Mesenchymal stem cell (in vitro differentiated cells and primary cell): ENCODE measurements around the gene MALRD1.

Experiments used
- DNase-seq: peaks from one replicate; pipeline ENCODE4 v3.0.0-alpha.2; 2013
- H2AFZ ChIP-seq: one replicate; pipeline ENCODE4 v1.6.1; 2013; ENCODE audit warnings: low read depth, mild to moderate bottlenecking, control low read depth, inconsistent platforms, low read length, moderate library complexity
- H2AK5ac ChIP-seq: 2 replicates; pipeline ENCODE4 v1.6.1; 2013; ENCODE audit warnings: low read length, moderate library complexity, mild to moderate bottlenecking, inconsistent platforms; ENCODE audit not compliant: severe bottlenecking
- H2BK120ac ChIP-seq: one replicate; pipeline ENCODE4 v1.6.1; 2013; ENCODE audit warnings: low read depth, mild to moderate bottlenecking, inconsistent platforms, low read length, moderate library complexity
- H2BK12ac ChIP-seq, 2 experiments: one replicate each; pipeline ENCODE4 v1.6.1; 2013; ENCODE audit warnings: inconsistent platforms in 2 of 2, low read length in 2 of 2, mild to moderate bottlenecking in 2 of 2, moderate library complexity in 2 of 2, control low read depth in 1 of 2
- H2BK15ac ChIP-seq: one replicate; pipeline ENCODE4 v1.6.1; 2013; ENCODE audit warnings: mild to moderate bottlenecking, low read depth, inconsistent platforms; ENCODE audit not compliant: poor library complexity, severe bottlenecking
- H2BK5ac ChIP-seq: 2 replicates; pipeline ENCODE4 v1.6.1; 2013; ENCODE audit warnings: low read depth, mild to moderate bottlenecking, low read length, control low read depth, inconsistent platforms; ENCODE audit not compliant: poor library complexity, severe bottlenecking
- H3K14ac ChIP-seq, 2 experiments: one replicate each; pipeline ENCODE4 v1.6.1; 2013; ENCODE audit warnings: inconsistent platforms in 2 of 2, low read length in 2 of 2, control low read depth in 1 of 2, mild to moderate bottlenecking in 1 of 2, moderate library complexity in 1 of 2
- H3K18ac ChIP-seq, 2 experiments: one replicate each; pipeline ENCODE4 v1.6.1; 2013; ENCODE audit warnings: inconsistent platforms in 2 of 2, low read length in 2 of 2, control low read depth in 1 of 2, low read depth in 1 of 2, mild to moderate bottlenecking in 1 of 2
- H3K23ac ChIP-seq, 2 experiments: one replicate each; pipeline ENCODE4 v1.6.1; 2013; ENCODE audit warnings: inconsistent platforms in 2 of 2, low read length in 2 of 2, mild to moderate bottlenecking in 2 of 2, moderate library complexity in 2 of 2, control low read depth in 1 of 2
- H3K27ac ChIP-seq: 2 replicates; pipeline ENCODE4 v1.5.1; 2013; ENCODE audit warnings: mild to moderate bottlenecking, moderate library complexity, low read length, control low read depth, inconsistent platforms; ENCODE audit not compliant: poor library complexity, severe bottlenecking
- H3K27me3 ChIP-seq, 2 experiments: 2 replicates each; pipeline versions ENCODE4 v1.6.1 to v1.7.0; 2013; ENCODE audit warnings: low read length in 2 of 2, mild to moderate bottlenecking in 2 of 2, moderate library complexity in 2 of 2, control low read depth in 1 of 2, inconsistent platforms in 1 of 2; ENCODE audit not compliant: control insufficient read depth in 1 of 2, insufficient read depth in 1 of 2
- H3K36me3 ChIP-seq, 2 experiments: 2 replicates each; pipeline versions ENCODE4 v1.6.1 to v1.7.0; 2013; ENCODE audit warnings: low read length in 2 of 2, control low read depth in 1 of 2, inconsistent platforms in 1 of 2, low read depth in 1 of 2, mild to moderate bottlenecking in 1 of 2; ENCODE audit not compliant: insufficient read depth in 2 of 2, control insufficient read depth in 1 of 2
- H3K4ac ChIP-seq, 2 experiments: one replicate each; pipeline ENCODE4 v1.6.1; 2013; ENCODE audit warnings: inconsistent platforms in 2 of 2, low read length in 2 of 2, mild to moderate bottlenecking in 2 of 2, moderate library complexity in 2 of 2, control low read depth in 1 of 2, low read depth in 1 of 2
- H3K4me1 ChIP-seq: 2 replicates; pipeline ENCODE4 v1.6.1; 2013; ENCODE audit warnings: low read depth, low read length, control low read depth; ENCODE audit not compliant: control insufficient read depth, insufficient read depth
- H3K4me2 ChIP-seq: 2 replicates; pipeline ENCODE4 v1.6.1; 2013; ENCODE audit warnings: low read length, mild to moderate bottlenecking, inconsistent platforms; ENCODE audit not compliant: poor library complexity, severe bottlenecking
- H3K4me3 ChIP-seq, 2 experiments: 2 replicates each; pipeline versions ENCODE4 v1.5.1 to v1.7.0; 2013; ENCODE audit warnings: low read length in 2 of 2, mild to moderate bottlenecking in 2 of 2, control low read depth in 1 of 2, low read depth in 1 of 2; ENCODE audit not compliant: insufficient read depth in 1 of 2
- H3K79me1 ChIP-seq: replicated peaks from 2 replicates; pipeline ENCODE4 v1.6.1; 2013; ENCODE audit warnings: mild to moderate bottlenecking, control low read depth, low read length, inconsistent platforms; ENCODE audit not compliant: poor library complexity, severe bottlenecking
- H3K9ac ChIP-seq: 2 replicates; pipeline ENCODE4 v1.7.0; 2013; ENCODE audit warnings: mild to moderate bottlenecking, low read length, moderate library complexity
- H3K9me3 ChIP-seq: 2 replicates; pipeline ENCODE4 v1.7.0; 2013; ENCODE audit warnings: mild to moderate bottlenecking, low read length; ENCODE audit not compliant: control insufficient read depth
- H4K8ac ChIP-seq: one replicate; pipeline ENCODE4 v1.6.1; 2013; ENCODE audit warnings: inconsistent platforms, mild to moderate bottlenecking, low read length, moderate library complexity
- H4K91ac ChIP-seq: one replicate; pipeline ENCODE4 v1.6.1; 2013; ENCODE audit warnings: mild to moderate bottlenecking, low read length, inconsistent platforms
- WGBS: methylation state at CpG from one replicate; pipeline ENCODE4 v1.1.7; 2013; ENCODE audit warnings: mixed read lengths; 5-methylcytosine and 5-hydroxymethylcytosine counted together

Gene MALRD1

DNA sequence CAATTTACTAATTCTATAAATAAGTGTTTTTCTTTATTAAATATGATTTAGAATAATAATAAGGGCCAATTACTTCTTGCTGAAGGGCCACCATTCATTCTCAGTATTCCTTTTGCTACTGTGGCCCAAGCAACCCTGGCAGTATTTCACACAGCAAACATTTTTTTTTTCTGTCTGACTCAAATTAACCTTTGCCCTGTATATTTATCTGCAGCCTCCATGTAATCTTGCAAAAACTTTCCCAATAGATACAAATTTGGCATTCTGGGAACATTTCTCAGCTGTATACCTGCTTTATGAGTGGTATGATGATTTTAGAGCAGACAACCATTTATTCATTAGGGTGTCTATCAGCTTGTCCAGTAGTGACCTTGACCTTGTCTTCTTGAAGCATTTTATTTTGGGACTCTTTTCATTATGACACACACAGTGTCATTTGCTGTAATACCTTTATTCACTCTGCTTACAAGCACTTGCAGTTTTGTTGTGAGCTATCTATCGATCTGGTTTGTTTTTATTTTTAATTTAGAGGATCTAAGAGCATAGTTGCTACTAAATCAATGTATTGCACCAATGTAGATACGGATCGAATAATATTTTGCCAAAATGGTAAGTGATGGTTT lies 607.9 kb downstream of the MALRD1 start:
- Histone ChIP-seq H3K4me3 (no peak overlapping the region), H3K79me1 (no peaks in the 10 kb centered on the region), H3K4me2 (no peak overlapping the region), H3K18ac (no peak overlapping the region), H3K9ac (no peak overlapping the region), H4K91ac (no peak overlapping the region), H3K4me1 (peaks cover 3% of the 10 kb centered on the region), H3K4ac (no peak overlapping the region), H3K27me3 (no peaks in the 10 kb centered on the region), H4K8ac (no peak overlapping the region), H3K27ac (no peak overlapping the region), H2BK15ac (no peak overlapping the region), H3K9me3 (no peaks in the 10 kb centered on the region), H2BK120ac (no peak overlapping the region), H3K23ac (no peak overlapping the region), H2AK5ac (no peak overlapping the region), H2AFZ (no peak overlapping the region), H2BK5ac (no peak overlapping the region), H3K36me3 (peaks cover 0 to 2% of the 10 kb centered on the region in 2 experiments), H3K14ac (no peak overlapping the region), H2BK12ac (no peak overlapping the region)
- DNase-seq: peak; percentile 46
- WGBS: 95% methylated on average over 2 of the region's 3 CpGs

DNA sequence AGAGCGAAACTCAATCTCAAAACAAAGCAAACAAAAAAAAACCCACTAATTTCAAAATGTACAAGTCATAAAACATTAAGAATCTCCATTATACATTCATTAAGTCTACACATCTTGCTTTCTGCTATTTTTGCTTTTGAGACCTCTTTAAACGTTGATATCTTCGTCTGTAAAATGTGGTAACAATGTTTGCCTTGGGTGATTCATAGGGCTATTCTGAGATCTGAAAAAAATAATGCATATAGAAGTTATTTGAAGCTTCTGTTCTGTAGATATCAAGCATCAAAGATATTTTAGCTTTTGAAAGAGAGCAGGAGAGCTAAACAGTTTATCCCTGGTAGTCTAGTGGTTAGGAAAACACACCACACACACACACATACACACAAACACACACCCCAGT lies 609.5 kb downstream of the MALRD1 start:
- H2AK5ac ChIP-seq: no peak overlapping the region
- no peaks in the 10 kb centered on the region for H3K9me3 ChIP-seq
- no peak overlapping the region for H2BK5ac ChIP-seq
- 73% methylated on average over 3 of the region's 3 CpGs for WGBS
- H3K4me1 ChIP-seq: no peaks in the 10 kb centered on the region
- no peak overlapping the region for H2BK120ac ChIP-seq
- H4K91ac ChIP-seq: no peak overlapping the region
- no peak overlapping the region for H3K9ac ChIP-seq
- no peak overlapping the region for H2AFZ ChIP-seq
- no peaks in the 10 kb centered on the region for H3K79me1 ChIP-seq
- H3K27ac ChIP-seq: no peak overlapping the region
- no peak overlapping the region for H3K23ac ChIP-seq
- no peak overlapping the region for H3K4ac ChIP-seq
- H2BK12ac ChIP-seq: no peak overlapping the region
- H3K27me3 ChIP-seq: no peaks in the 10 kb centered on the region
- H3K4me3 ChIP-seq: no peak overlapping the region
- no peak overlapping the region for H2BK15ac ChIP-seq
- no peak overlapping the region for H4K8ac ChIP-seq
- DNase-seq: peak; percentile 39
- no peak overlapping the region for H3K14ac ChIP-seq
- no peak overlapping the region for H3K18ac ChIP-seq
- H3K36me3 ChIP-seq: no peaks in the 10 kb centered on the region
- no peak overlapping the region for H3K4me2 ChIP-seq

DNA sequence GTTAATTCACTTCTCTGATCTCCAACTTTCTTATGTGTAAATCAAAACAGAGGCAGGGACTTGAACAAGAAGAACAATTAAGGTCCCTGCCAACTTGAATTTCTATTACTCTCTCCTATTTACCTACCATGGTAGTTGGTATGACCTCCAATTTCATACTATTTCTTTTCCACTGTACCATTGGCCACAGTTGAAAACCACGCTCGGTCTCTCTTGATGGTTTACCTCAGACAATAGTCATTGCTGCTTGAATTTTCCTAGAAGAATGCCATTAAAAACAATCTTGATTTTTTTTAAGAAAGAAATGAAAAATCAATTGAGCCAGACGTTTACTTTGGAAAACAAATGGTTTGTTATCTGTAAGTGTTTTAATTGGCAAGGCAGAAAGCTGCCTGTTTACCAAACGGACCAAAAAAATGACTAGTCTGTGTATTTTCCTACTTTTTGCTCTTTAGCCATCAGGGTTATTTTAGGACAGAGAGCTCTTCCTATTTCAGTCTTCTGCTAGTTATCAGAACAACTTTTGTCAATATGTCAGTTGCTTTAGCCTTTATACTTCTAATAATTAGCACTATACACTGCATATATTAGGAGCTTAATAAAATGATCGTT lies 610.1 kb downstream of the MALRD1 start:
- WGBS: 88% methylated on average over 4 of the region's 5 CpGs
- no peaks in the 10 kb centered on the region for H3K36me3 ChIP-seq

DNA sequence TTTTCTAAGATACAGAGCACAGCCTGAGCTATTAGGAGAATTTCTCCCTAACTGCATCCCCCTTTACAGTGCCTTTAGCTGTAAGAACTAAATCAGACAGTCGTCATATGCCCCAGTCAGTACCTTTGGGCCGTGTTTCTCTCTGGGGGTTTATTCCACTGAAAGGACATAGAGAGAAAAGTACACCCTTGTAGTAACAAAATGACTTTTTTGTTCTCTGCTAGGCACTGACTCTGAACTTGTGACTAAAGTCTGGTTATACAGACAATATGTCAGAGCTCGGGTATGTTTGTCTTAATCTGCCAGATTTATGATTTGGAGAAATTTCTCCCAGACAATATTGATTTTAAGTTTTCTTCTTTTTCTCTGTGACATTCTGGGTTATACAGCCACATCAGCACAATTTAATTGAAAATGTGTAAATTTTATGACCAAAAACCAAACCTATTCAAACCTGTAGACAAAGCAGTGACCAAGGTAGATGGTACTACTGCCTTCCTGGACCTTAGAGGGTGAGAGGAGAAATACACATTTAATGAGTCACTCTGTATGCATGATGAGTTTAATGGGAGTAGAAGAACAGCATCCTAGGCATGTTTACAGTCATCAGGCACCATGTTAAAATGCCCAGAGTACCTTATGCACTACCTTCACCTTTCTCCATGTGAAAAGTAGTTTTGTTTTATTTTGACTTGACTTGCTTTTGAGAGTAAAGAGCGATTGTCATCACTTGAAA lies 611.5 kb downstream of the MALRD1 start:
- H3K27ac ChIP-seq: peak overlapping the region; percentile 93
- no peaks in the 10 kb centered on the region for H3K79me1 ChIP-seq
- H3K9me3 ChIP-seq: no peaks in the 10 kb centered on the region
- no peak overlapping the region for H2AFZ ChIP-seq
- H3K9ac ChIP-seq: no peak overlapping the region
- H3K4me3 ChIP-seq: no peak overlapping the region
- no peaks in the 10 kb centered on the region for H3K27me3 ChIP-seq
- H2BK15ac ChIP-seq: no peak overlapping the region
- H3K36me3 ChIP-seq: no peaks in the 10 kb centered on the region
- no peak overlapping the region for H2AK5ac ChIP-seq
- H3K4ac ChIP-seq: no peak overlapping the region
- H2BK120ac ChIP-seq: peak overlapping the region; percentile 19
- H3K14ac ChIP-seq: no peak overlapping the region
- H4K8ac ChIP-seq: no peak overlapping the region
- no peak overlapping the region for H3K18ac ChIP-seq
- whole genome bisulfite sequencing: 87% methylated on average over 3 of the region's 4 CpGs
- no peak for DNase-seq
- H2BK12ac ChIP-seq: no peak overlapping the region
- H4K91ac ChIP-seq: no peak overlapping the region
- H2BK5ac ChIP-seq: peak overlapping the region; percentile 90
- no peaks in the 10 kb centered on the region for H3K4me1 ChIP-seq
- H3K23ac ChIP-seq: no peak overlapping the region
- no peak overlapping the region for H3K4me2 ChIP-seq

More for the DNA sequence above, 610.1 kb downstream of the MALRD1 start:
- no peak overlapping the region for H2BK12ac ChIP-seq
- no peak overlapping the region for H2AFZ ChIP-seq
- no peak overlapping the region for H3K23ac ChIP-seq
- no peak overlapping the region for H3K9ac ChIP-seq
- no peak overlapping the region for H4K91ac ChIP-seq
- no peak overlapping the region for H2BK5ac ChIP-seq
- H3K18ac ChIP-seq: no peak overlapping the region
- H3K4me3 ChIP-seq: no peak overlapping the region
- no peak overlapping the region for H2BK120ac ChIP-seq
- H3K4me1 ChIP-seq: no peaks in the 10 kb centered on the region
- no peaks in the 10 kb centered on the region for H3K79me1 ChIP-seq
- no peak overlapping the region for H2AK5ac ChIP-seq
- no peak overlapping the region for H4K8ac ChIP-seq
- no peaks in the 10 kb centered on the region for H3K9me3 ChIP-seq
- H3K27me3 ChIP-seq: no peaks in the 10 kb centered on the region
- no peak overlapping the region for H3K4ac ChIP-seq
- no peak overlapping the region for H3K27ac ChIP-seq
- H2BK15ac ChIP-seq: no peak overlapping the region
- no peak overlapping the region for H3K14ac ChIP-seq
- no peak for DNase-seq
- H3K4me2 ChIP-seq: no peak overlapping the region
